HepG2 (cell line): ENCODE results near the gene VSTM2A. TPM values are rescaled to one million over a fixed set of nuclear protein-coding genes. Genes with fewer than 3 reads are reported as not detected.

Experiments used
- HDAC2 ChIP-seq: sonication (generic); formaldehyde crosslinking; IDR thresholded peaks from 2 replicates; pipeline ENCODE4 v1.4.0; 2020; ENCODE audit warnings: missing genetic modification reagents
- HMGXB4 ChIP-seq, 2 experiments: sonication (generic) in 1 of 2; formaldehyde crosslinking in 1 of 2; IDR thresholded peaks; 2 replicates each; pipeline versions ENCODE4 v1.4.0 to v1.6.1; 2018 to 2020; ENCODE audit warnings: missing genetic modification reagents in 2 of 2, borderline replicate concordance in 1 of 2, low read depth in 1 of 2, mild to moderate bottlenecking in 1 of 2, missing biosample characterization in 1 of 2
- JUN ChIP-seq: sonication (generic); formaldehyde crosslinking; IDR thresholded peaks from 2 replicates; pipeline ENCODE4 v1.4.0; 2020; ENCODE audit warnings: mild to moderate bottlenecking, missing genetic modification reagents
- KDM2A ChIP-seq: sonication (generic); formaldehyde crosslinking; IDR thresholded peaks from 2 replicates; pipeline ENCODE4 v1.4.0; 2020; ENCODE audit warnings: low read depth, missing genetic modification reagents, borderline replicate concordance
- MLXIP ChIP-seq: sonication (generic); formaldehyde crosslinking; IDR thresholded peaks from 2 replicates; pipeline ENCODE4 v1.9.0; 2021; ENCODE audit warnings: missing genetic modification reagents, borderline replicate concordance
- POGK ChIP-seq: sonication (generic); formaldehyde crosslinking; conservative IDR thresholded peaks from 2 replicates; pipeline ENCODE4 v1.8.0; 2022; ENCODE audit warnings: mild to moderate bottlenecking, moderate library complexity, missing genetic modification reagents
- RERE ChIP-seq: IDR thresholded peaks from 2 replicates; pipeline ENCODE4 v1.6.1; 2016; ENCODE audit warnings: low read depth, missing genetic modification reagents, missing compliant biosample characterization
- THAP9 ChIP-seq: sonication (generic); formaldehyde crosslinking; IDR thresholded peaks from 2 replicates; pipeline ENCODE4; 2020; ENCODE audit warnings: missing genetic modification reagents, mild to moderate bottlenecking, borderline replicate concordance
- ZNF556 ChIP-seq: sonication (generic); formaldehyde crosslinking; IDR thresholded peaks from 2 replicates; pipeline ENCODE4 v1.4.0; 2020; ENCODE audit warnings: mild to moderate bottlenecking, missing genetic modification reagents, borderline replicate concordance
- ZNF776 ChIP-seq: sonication (generic); formaldehyde crosslinking; IDR thresholded peaks from 2 replicates; pipeline ENCODE4 v1.4.0; 2020; ENCODE audit warnings: mild to moderate bottlenecking, missing genetic modification reagents
- polyA plus RNA-seq, 8 experiments: library from polyadenylated mRNA; depleted of rRNA in 3 of 8; stranded (reverse) in 7 of 8; unstranded in 1 of 8; fragments of >200 nt; fragmentation: Illumina TruSeq in 4 of 8; extraction: Trizol in 4 of 8; gene quantifications; 2 replicates each; pipeline versions ENCODE4 v1.2.1 to v1.2.3, GENCODE V29; 2011 to 2016; ENCODE audit warnings: low read depth in 4 of 8, missing spikeins in 1 of 8, mixed read lengths in 1 of 8; ENCODE audit not compliant: insufficient read depth in 1 of 8
- total RNA-seq, 5 experiments: library from RNA; depleted of rRNA; stranded (reverse); fragments of >200 nt; fragmentation: Illumina TruSeq; extraction: Trizol; gene quantifications; 2 replicates each; pipeline ENCODE4 v1.2.3, GENCODE V29; 2016; ENCODE audit warnings: low read depth in 1 of 5

Gene VSTM2A
- total and polyA plus RNA-seq, 2 of the 13 experiments (the other 11 are each of a cell fraction or from before 2014, with no cell fraction given), result not detected

GRCh38 chr7:54546081-54546985 is 4.2 kb downstream of the VSTM2A start (continued):
- no peak for TF ChIP-seq MLXIP (CRISPR knock-in tag)
- TF ChIP-seq ZNF776 (CRISPR knock-in tag), result peak; percentile 33; the same call in 1 of the 2 replicates
- TF ChIP-seq RERE (CRISPR knock-in tag), result no peak
- TF ChIP-seq JUN, result no peak
- TF ChIP-seq HDAC2 (CRISPR knock-in tag), result peak; percentile 39; the same call in 1 of the 2 replicates
- TF ChIP-seq POGK (CRISPR knock-in tag), result 0 out of 2 replicates have a peak, but pooled peaks have one; percentile 39
- no peak for TF ChIP-seq ZNF556 (CRISPR knock-in tag)
- TF ChIP-seq KDM2A (CRISPR knock-in tag), result peak; percentile 37; the same call in 1 of the 2 replicates
- no peak for TF ChIP-seq HMGXB4 (CRISPR knock-in tag; IDR thresholded peaks at IDR 0.05; ENCODE audit: borderline replicate concordance in 1 of 2, low read depth in 1 of 2)
- TF ChIP-seq THAP9 (CRISPR knock-in tag), result no peak
